GM18873 (cell line): ENCODE data around the gene SLC6A11.

Source experiments
- ATAC-seq: cut with Tn5 transposase; IDR thresholded peaks from one replicate; pipeline ENCODE4 v1.9.1; 2021; ENCODE audit warnings: mild to moderate bottlenecking, moderate library complexity, moderate number of reproducible peaks; ENCODE audit not compliant: unreplicated experiment, low FRiP score

The SLC6A11 gene

GRCh38 chr3:10974131-10974530, 158.1 kb downstream of the SLC6A11 start:
- no peak for ATAC-seq

- no peak for ATAC-seq
Observed at GRCh38 chr3:10974746-10975375, 158.8 kb downstream of the SLC6A11 start.

DNA sequence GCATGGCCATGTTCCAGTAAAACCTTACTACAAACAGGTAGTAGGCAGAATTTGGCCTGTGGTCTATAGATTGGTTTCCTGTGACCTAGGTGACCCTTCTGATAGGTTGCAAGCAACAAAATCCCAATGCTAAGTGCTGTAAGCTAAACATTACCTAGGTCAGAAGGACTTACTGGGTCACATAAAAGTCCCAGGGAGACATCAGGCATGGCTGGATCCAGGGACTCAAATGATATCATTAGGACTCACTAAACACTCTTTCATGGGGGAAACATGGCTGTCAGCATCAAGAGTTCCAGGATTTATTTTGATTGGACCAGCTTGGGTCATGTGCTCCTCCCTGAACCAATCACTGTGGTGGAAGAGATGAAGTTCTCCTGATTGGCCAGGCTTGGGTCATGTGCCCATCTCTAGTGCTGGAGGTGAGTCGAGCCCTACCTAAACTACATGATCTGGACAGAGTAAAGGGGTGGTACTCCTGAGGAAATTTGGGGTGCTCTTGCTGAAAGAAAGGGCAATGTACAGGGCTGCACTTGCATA, 159.7 kb downstream of the SLC6A11 start:
- no peak for ATAC-seq

- no peak for ATAC-seq
Observed at GRCh38 chr3:10976770-10977169, 160.7 kb downstream of the SLC6A11 start.

DNA sequence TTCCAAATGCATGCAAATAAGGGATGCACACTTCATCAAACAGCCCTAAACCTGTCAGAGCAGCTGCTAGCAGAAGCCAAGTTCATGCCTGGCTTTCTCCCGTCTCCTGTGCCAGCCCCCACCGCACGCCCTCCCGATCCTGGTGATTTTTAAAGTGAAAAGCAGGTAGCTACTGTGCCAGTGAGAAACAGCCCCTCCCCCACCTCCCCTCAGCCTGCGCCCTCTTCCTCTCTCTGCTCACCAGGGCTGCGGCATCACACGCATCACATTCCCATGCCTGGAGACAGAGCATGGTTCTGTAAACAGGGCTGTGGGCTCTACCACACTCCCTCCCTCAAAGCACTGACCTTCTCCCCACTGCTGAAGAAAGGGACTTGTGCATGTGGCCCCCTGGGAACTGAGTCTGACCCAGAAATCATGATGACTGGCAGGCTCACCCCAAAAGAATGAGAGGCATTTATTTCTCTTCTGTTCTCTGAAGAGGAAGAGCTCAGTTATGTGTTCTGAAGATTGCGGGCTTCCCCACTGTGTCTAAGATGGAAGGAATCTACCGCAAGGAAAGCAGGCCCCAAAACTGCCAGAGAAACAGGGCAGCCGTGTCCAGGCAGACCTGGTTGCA, 162.0 kb downstream of the SLC6A11 start:
- no peak for ATAC-seq

GRCh38 chr3:10978956-10979355, 162.9 kb downstream of the SLC6A11 start:
- no peak for ATAC-seq

GRCh38 chr3:10980312-10980711, 164.3 kb downstream of the SLC6A11 start:
- no peak for ATAC-seq

GRCh38 chr3:10981031-10981430, 165.0 kb downstream of the SLC6A11 start:
- ATAC-seq: no peak

GRCh38 chr3:10981961-10982360, 165.9 kb downstream of the SLC6A11 start:
- no peak for ATAC-seq

DNA sequence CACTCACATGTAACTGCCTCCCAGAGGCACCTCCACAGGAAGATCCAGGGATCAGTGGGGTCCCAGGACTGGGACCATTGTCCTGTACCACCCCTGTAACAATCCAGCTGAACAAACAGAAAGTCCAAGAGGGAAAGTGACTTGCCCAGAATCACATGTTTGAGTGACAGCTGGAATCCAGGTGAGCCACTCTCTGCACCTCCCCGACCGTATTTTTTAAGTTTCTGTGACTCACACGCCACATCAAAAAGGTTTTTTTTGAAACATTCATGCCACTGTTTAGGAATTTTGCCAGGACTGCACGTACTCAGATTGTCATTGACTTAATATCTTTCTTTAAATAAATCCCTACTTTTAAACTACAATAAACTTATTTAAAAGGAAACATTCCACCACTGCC, 166.8 kb downstream of the SLC6A11 start:
- no peak for ATAC-seq

DNA sequence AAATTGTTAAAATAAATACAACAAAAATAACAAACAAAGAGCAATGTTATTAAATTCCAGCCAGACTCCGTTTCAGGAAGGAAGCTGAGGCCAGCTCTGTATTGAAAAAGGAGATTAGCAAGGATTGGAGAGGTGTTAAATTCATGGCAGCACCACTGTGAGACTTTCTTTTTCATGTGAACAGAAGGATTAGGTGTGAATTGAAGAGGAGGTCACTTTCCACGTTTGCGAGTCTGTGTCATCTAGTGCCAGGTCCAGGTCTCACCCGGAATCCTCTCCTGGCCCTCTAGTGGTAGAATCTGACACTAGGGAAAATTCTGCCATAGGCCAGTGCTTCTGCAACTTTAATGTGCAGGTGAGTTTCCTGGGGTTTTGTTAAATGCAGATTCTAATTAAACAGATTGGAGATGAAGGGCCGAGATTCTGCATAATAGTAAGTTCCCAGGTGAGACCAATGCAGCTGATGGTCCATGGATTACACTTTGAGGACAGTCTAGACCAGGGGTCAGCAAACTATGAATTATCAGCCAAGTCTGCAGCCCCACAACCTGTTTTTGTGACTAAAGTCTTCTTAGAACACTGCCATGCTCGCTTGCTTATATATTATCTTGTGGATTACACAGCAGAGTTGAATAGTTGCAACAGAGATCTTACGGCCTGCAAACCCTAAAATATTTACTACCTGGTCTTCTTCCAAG, 167.3 kb downstream of the SLC6A11 start:
- ATAC-seq: no peak

DNA sequence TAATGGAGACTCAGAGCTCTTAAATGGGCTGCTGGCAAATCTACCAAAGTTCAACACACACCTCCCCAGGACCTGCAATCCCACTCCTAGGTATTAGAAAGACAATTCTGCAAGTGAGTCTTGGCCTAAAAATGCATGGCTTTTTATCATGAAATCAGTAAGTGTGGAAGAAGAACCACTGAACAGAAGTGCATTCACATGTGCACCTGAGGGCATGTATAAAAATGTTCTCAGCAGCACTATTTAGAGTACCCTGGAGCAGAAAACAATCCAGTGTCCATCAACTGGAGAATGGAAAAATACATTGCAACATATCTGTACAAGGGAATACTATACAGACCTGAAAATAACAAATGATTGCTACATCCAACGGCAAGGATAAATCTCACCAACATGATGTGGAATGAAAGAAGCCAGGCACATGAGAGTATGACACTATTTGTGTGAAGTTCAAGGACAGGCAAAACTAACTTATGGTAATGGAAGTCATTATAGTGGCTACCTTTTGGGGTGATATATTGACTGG, 168.4 kb downstream of the SLC6A11 start:
- no peak for ATAC-seq

- no peak for ATAC-seq
Observed at GRCh38 chr3:10985181-10985580, 169.2 kb downstream of the SLC6A11 start.

DNA sequence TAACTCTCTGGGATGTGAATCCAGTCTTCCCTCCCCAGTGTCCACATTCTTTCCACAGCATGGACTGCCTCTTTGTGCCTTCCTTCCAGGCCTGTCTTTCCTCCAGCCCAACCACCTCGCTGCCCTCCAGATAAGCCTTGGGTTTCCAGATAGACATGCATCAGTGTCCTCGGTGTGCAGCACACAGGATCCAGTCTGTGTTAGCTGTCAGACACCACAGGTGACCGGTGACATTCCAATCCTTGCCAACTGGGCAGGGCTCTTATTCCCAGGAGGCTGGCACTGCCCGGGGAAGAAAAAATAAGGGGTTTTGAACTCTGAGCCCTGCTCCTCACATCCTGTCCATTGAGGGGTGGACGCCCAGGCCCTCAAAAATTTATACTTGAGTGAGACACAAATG, 170.6 kb downstream of the SLC6A11 start:
- no peak for ATAC-seq

DNA sequence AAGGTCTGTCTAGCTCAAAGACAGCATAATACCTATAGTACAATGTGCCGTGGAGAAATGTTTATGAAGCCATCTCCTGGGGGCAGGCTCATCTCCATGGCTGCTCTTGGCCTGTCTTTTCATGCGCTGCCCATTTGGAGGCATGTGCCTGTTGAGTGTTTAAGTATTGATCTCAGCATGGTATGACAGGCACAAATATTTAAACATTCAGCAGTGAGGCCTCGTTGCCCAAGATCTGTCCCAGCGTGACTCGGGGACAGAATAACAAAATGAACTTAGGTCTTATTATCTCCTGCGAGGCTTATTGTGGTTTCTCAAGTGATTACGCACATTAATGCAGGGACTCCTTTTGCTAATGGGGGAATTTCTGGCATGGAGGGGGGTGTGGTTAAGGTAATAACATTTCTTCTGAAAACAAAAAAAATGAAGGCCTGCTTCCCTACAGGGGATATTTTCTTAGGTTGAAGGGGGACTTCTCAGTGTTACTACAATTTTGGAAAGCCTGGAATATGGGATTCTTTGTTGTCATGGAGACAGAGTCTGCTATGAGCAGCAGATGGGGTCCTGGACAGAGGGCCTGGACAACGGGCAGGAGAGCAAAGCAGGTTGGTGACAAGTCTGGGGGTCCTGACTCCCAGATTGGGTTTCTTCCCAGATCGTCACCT, 172.1 kb downstream of the SLC6A11 start:
- ATAC-seq: no peak

DNA sequence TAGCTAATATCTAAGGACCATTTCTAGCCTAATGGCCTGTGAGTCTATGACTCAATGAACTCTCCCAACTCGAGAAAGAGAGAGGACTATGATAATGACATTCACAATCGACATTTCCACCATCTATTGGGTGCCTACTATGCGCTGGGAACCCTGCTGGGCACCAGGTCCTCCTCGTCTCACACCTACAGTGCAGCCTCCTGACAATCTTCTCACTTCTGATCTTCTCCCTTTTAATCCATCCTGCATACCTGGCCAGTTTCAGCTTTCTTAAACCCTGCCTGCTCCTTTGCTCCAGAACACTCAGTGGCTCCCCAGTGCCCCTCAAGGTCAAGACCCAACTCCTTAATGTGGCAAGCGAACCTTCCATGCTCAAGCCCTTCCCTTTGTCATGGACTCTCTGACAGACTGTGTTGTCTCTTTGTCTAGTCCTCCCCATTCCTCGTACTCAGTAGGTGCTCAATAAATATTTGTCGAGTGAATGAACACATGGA, 173.0 kb downstream of the SLC6A11 start:
- ATAC-seq: no peak
